ENCODE results near the gene APEX2.
"Not testable (repeated sequence)": the region's sequence is repeated elsewhere in the genome, so short reads cannot be mapped to it uniquely, and the experiment has no call there.

Gene APEX2

GRCh38 chrX:55011294-55011693, 11.1 kb downstream of the APEX2 start:
- no peak for DNase-seq

- DNase-seq = no peak
These were observed 14.7 kb downstream of the APEX2 start for GRCh38 chrX:55014897-55015299.

- DNase-seq = no peak
These were observed 26.0 kb downstream of the APEX2 start for GRCh38 chrX:55026143-55026542.

- DNase-seq = no peak
These were observed 26.7 kb downstream of the APEX2 start for GRCh38 chrX:55026840-55027239.

- no peak for DNase-seq
These were observed 27.9 kb downstream of the APEX2 start for GRCh38 chrX:55028040-55028439.

GRCh38 chrX:55028611-55029010, 28.4 kb downstream of the APEX2 start:
- DNase-seq = no peak

- no peak for DNase-seq
These were observed 29.1 kb downstream of the APEX2 start for GRCh38 chrX:55029291-55029690.

- DNase-seq = no peak
These were observed 30.4 kb downstream of the APEX2 start, which contains the start of gene ALAS2 for GRCh38 chrX:55030271-55031205. Gene ALAS2, minus strand, starts transcription at chrX:55030977. Its CDS starts 4,977 bp downstream, at chrX:55026000.

- DNase-seq = no peak
These were observed 33.3 kb downstream of the APEX2 start for GRCh38 chrX:55033429-55033828.

- no peak for DNase-seq
These were observed 39.3 kb downstream of the APEX2 start for GRCh38 chrX:55039471-55039870.

- DNase-seq = no peak
These were observed 41.4 kb downstream of the APEX2 start for GRCh38 chrX:55041514-55041913.

- DNase-seq = not testable (repeated sequence)
These were observed 50.4 kb downstream of the APEX2 start for GRCh38 chrX:55050599-55050998.

GRCh38 chrX:55056820-55057674, 56.9 kb downstream of the APEX2 start:
- no peak for DNase-seq

- DNase-seq = peak in 1 of 2 experiments; percentile 7
These were observed 57.6 kb downstream of the APEX2 start for GRCh38 chrX:55057675-55058249.
